Upper lobe of right lung (tissue), 1 donor: ENCODE data around the gene ZBTB48. TPM values are rescaled to one million over a fixed set of nuclear protein-coding genes. Genes with fewer than 3 reads are reported as not detected.

Experiments used
- ATAC-seq: fragments of 200-7000 bp; cut with Tn5 transposase; one replicate; pipeline ENCODE4 v1.9.1; 2020; ENCODE audit warnings: mild to moderate bottlenecking, moderate library complexity
- DNase-seq: peaks from one replicate; pipeline ENCODE4 v3.0.0-alpha.2; 2020
- H3K27ac ChIP-seq: fragments of 200-600 bp; one replicate; pipeline ENCODE4 v1.8.0; 2022
- H3K27me3 ChIP-seq: fragments of 200-600 bp; one replicate; pipeline ENCODE4 v1.8.0; 2022; ENCODE audit warnings: mild to moderate bottlenecking
- H3K36me3 ChIP-seq: fragments of 200-600 bp; one replicate; pipeline ENCODE4 v1.8.0; 2022
- H3K4me1 ChIP-seq: fragments of 200-600 bp; one replicate; pipeline ENCODE4 v1.8.0; 2022
- H3K4me3 ChIP-seq: fragments of 200-600 bp; one replicate; pipeline ENCODE4 v1.8.0; 2022; ENCODE audit warnings: mild to moderate bottlenecking
- H3K9me3 ChIP-seq: fragments of 200-600 bp; one replicate; pipeline ENCODE4 v1.8.0; 2022
- intact Hi-C: fragments of 100-400 bp; cut with DNase I; formaldehyde crosslinking; loops from one replicate; pipeline ENCODE4 v1.11.0; 2022
- total RNA-seq: library from RNA; stranded (reverse); fragmentation: NEBNext Ultra II Directional; extraction: Animal tissue kit (Norgen Biotek cat#: 25700); gene quantifications from one replicate; pipeline ENCODE4 v1.2.1, GENCODE V29; 2021
- TF ChIP-seq, protein P1 (sequence below): fragments of 200-600 bp; IDR thresholded peaks from one replicate; pipeline ENCODE4 v1.8.0; 2022; ENCODE audit warnings: antibody characterized with exemption
- donor health status: DM: no; HTN: yes; CAD: no; lungs with severe emphysema.

The ZBTB48 gene
- total RNA-seq, 1 donor from 2014 or later, result 31.5 TPM

DNA sequence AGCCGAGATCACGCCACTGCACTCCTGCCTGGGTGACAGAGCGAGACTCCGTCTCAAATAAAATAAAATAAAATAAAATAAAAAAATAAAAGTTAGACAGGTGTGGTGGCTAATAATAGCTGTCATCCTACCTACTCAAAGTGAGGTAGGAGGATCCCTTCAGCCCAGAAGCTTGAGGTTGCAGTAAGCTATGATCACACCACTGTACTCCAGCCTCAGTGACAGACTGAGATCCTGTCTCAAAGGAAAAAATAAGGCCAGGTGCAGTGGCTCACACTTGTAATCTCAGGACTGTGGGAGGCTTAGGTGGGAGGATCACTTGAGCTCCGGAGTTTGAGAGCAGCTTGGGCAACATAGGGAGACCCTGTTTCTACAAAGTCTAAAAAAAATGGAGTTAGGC lies 43.5 kb upstream of the ZBTB48 start:
- Histone ChIP-seq H3K4me3 (no peak overlapping the region), H3K4me1 (no peaks in the 10 kb centered on the region), H3K27me3 (no peaks in the 10 kb centered on the region), H3K9me3 (no peaks in the 10 kb centered on the region), H3K36me3 (peaks cover 65% of the 10 kb centered on the region), H3K27ac (no peak overlapping the region)
- ATAC-seq (no peak), DNase-seq (no peak)
- intact Hi-C loops, result no loop called here
- TF ChIP-seq, protein P1, sequence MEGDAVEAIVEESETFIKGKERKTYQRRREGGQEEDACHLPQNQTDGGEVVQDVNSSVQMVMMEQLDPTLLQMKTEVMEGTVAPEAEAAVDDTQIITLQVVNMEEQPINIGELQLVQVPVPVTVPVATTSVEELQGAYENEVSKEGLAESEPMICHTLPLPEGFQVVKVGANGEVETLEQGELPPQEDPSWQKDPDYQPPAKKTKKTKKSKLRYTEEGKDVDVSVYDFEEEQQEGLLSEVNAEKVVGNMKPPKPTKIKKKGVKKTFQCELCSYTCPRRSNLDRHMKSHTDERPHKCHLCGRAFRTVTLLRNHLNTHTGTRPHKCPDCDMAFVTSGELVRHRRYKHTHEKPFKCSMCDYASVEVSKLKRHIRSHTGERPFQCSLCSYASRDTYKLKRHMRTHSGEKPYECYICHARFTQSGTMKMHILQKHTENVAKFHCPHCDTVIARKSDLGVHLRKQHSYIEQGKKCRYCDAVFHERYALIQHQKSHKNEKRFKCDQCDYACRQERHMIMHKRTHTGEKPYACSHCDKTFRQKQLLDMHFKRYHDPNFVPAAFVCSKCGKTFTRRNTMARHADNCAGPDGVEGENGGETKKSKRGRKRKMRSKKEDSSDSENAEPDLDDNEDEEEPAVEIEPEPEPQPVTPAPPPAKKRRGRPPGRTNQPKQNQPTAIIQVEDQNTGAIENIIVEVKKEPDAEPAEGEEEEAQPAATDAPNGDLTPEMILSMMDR, result no peak

DNA sequence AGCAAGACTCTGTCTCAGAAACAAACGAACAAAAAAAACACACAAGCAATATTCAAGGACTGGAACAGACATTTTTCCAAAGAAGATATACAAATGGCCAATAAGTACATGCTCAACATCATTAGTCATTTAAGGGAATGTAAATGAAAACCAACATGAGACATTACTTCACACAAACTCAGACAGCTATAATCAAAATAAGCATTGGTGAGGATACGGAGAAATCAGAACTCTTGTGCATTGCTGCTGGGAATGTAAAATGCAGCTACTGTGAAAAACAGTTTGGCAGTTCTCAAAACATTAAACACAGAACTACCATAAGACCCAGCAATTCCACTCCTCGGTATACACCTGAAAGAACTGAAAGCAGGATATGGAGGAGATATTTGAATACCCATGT lies 40.8 kb upstream of the ZBTB48 start:
- Histone ChIP-seq H3K4me1 (no peaks in the 10 kb centered on the region), H3K27ac (no peak overlapping the region), H3K4me3 (no peak overlapping the region), H3K9me3 (no peaks in the 10 kb centered on the region), H3K36me3 (peaks cover 61% of the 10 kb centered on the region), H3K27me3 (no peaks in the 10 kb centered on the region)
- TF ChIP-seq, protein P1, result no peak
- DNase-seq (no peak), ATAC-seq (no peak)
- intact Hi-C loops, result no loop called here

DNA sequence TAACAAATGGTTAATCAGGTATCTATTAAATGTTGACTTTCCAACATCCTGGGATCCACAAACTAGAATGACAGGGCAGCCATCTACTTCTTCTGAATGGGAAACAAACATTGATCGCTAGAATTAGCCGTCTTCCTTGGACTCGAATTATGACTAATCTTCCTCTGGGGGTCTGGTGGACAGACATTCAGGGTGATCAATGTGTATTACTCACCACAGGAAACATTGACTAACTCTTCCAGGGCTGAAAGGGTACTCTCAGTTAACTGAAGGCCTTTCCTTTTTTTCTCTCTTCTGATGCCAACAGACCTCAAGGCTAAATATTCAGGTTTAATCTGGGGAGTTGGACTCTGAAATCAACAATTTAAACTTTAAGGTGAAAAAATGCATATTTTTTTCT lies 35.0 kb upstream of the ZBTB48 start:
- intact Hi-C loops, result no loop called here
- Histone ChIP-seq H3K4me1 (peaks cover 7% of the 10 kb centered on the region), H3K4me3 (no peak overlapping the region), H3K9me3 (no peaks in the 10 kb centered on the region), H3K27ac (no peak overlapping the region), H3K36me3 (peaks cover 86% of the 10 kb centered on the region), H3K27me3 (no peaks in the 10 kb centered on the region)
- DNase-seq, result no peak
- no peak for ATAC-seq
- TF ChIP-seq, protein P1, result no peak

GRCh38 chr1:6545276-6546112 lies 34.3 kb upstream of the ZBTB48 start:
- TF ChIP-seq, protein P1, result no peak
- Histone ChIP-seq H3K27ac (no peak overlapping the region), H3K4me1 (peaks cover 7% of the 10 kb centered on the region), H3K36me3 (peaks cover 89% of the 10 kb centered on the region), H3K27me3 (no peaks in the 10 kb centered on the region), H3K9me3 (no peaks in the 10 kb centered on the region), H3K4me3 (no peak overlapping the region)
- intact Hi-C loops, result no loop called here
- ATAC-seq (no peak), DNase-seq (no peak)

- H3K4me3 ChIP-seq, result no peak overlapping the region
- peak; percentile 22 for ATAC-seq
- no peak for DNase-seq
- no peaks in the 10 kb centered on the region for H3K27me3 ChIP-seq
- H3K9me3 ChIP-seq, result no peaks in the 10 kb centered on the region
- H3K4me1 ChIP-seq, result peaks cover 7% of the 10 kb centered on the region
- H3K36me3 ChIP-seq, result peaks cover 86% of the 10 kb centered on the region
- H3K27ac ChIP-seq, result no peak overlapping the region
- intact Hi-C loops, result no loop called here
- TF ChIP-seq, protein P1, result no peak
These were observed 33.5 kb upstream of the ZBTB48 start for GRCh38 chr1:6546326-6546725.
